Upper lobe of left lung (tissue), 4 donors: ENCODE measurements around the gene TRIP12.

Source experiments
- EP300 ChIP-seq, 4 donors: sonication (generic); formaldehyde crosslinking; IDR thresholded peaks; one replicate each; pipeline ENCODE4 v1.5.1; 2017; ENCODE audit warnings: antibody characterized with exemption in 4 of 4, control low read depth in 2 of 4
- POLR2AphosphoS5 ChIP-seq, 2 donors: sonication (generic); formaldehyde crosslinking; IDR thresholded peaks; one replicate each; pipeline ENCODE4 v1.5.1; 2017; ENCODE audit warnings: antibody characterized with exemption in 2 of 2
- TF ChIP-seq, protein P1 (sequence below), 6 experiments: fragments of 450-650 bp in 4 of 6; fragments of 200-600 bp in 2 of 6; sonication (generic) in 2 of 6; IDR thresholded peaks; one replicate each; pipeline ENCODE4 v1.5.1; 2016 to 2019; ENCODE audit warnings: antibody characterized with exemption in 6 of 6

DNA sequence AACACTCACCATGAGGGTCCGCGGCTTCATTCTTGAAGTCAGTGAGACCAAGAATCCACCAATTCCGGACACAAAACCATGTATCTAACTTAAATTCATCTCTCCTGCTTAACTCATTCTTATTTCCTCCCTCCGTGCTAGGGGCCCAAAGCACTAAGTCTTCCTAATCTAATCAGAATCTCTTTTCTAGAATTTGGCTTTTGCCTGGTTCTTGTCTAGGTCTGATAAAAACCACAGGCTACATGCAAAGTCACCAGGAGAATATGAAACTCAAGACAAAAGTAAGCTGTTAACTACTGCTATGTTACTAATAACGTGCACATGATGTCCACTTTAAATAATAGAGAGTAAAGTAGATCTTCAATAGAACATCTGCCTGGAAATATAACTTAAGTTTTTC, 69.9 kb downstream of the TRIP12 start:
- TF ChIP-seq, protein P1, sequence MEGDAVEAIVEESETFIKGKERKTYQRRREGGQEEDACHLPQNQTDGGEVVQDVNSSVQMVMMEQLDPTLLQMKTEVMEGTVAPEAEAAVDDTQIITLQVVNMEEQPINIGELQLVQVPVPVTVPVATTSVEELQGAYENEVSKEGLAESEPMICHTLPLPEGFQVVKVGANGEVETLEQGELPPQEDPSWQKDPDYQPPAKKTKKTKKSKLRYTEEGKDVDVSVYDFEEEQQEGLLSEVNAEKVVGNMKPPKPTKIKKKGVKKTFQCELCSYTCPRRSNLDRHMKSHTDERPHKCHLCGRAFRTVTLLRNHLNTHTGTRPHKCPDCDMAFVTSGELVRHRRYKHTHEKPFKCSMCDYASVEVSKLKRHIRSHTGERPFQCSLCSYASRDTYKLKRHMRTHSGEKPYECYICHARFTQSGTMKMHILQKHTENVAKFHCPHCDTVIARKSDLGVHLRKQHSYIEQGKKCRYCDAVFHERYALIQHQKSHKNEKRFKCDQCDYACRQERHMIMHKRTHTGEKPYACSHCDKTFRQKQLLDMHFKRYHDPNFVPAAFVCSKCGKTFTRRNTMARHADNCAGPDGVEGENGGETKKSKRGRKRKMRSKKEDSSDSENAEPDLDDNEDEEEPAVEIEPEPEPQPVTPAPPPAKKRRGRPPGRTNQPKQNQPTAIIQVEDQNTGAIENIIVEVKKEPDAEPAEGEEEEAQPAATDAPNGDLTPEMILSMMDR (IDR thresholded peaks at IDR 0.05), result no peak
- TF ChIP-seq EP300 (IDR thresholded peaks at IDR 0.05) (no peak), POLR2AphosphoS5 (IDR thresholded peaks at IDR 0.05) (no peak)
